Stomach (tissue), 9 donors: ENCODE data around the gene PIGR. TPM values are rescaled to one million over a fixed set of nuclear protein-coding genes. Genes with fewer than 3 reads are reported as not detected.

Experiments used
- DNase-seq, 2 donors: peaks; one replicate each; pipeline versions ENCODE4 v3.0.0 to v3.0.0-alpha.2; 2013 to 2019
- H3K27ac ChIP-seq, 5 donors: fragments of 200-600 bp in 4 of 5; sonication (generic) in 4 of 5; one replicate each; pipeline ENCODE4 v1.5.1; 2013 to 2019; ENCODE audit warnings: mild to moderate bottlenecking in 1 of 5, moderate library complexity in 1 of 5
- H3K27me3 ChIP-seq, 3 donors: fragments of 200-600 bp; sonication (generic); one replicate each; pipeline ENCODE4 v1.5.1; 2017 to 2019; ENCODE audit warnings: mixed run types in 1 of 3
- H3K36me3 ChIP-seq, 4 donors: fragments of 200-600 bp; sonication (generic); 1 replicate in 3 of 4; 2 replicates in 1 of 4; pipeline ENCODE4 v1.5.1; 2016 to 2019
- H3K4me1 ChIP-seq, 4 donors: fragments of 200-600 bp; sonication (generic); one replicate each; pipeline ENCODE4 v1.5.1; 2016 to 2019
- H3K4me3 ChIP-seq, 4 donors: fragments of 200-600 bp; sonication (generic) in 3 of 4; one replicate each; pipeline ENCODE4 v1.5.1; 2016 to 2019; ENCODE audit warnings: mild to moderate bottlenecking in 1 of 4
- H3K9me3 ChIP-seq, 4 donors: fragments of 200-600 bp; sonication (generic); one replicate each; pipeline ENCODE4 v1.5.1; 2016 to 2019
- EP300 ChIP-seq: sonication (generic); formaldehyde crosslinking; IDR thresholded peaks from one replicate; pipeline ENCODE4 v1.6.1; 2017; ENCODE audit warnings: antibody characterized with exemption
- POLR2A ChIP-seq, 4 donors: fragments of 450-650 bp; IDR thresholded peaks; one replicate each; pipeline ENCODE4 v1.6.1; 2016; ENCODE audit warnings: antibody characterized with exemption in 4 of 4, control low read depth in 2 of 4, mild to moderate bottlenecking in 1 of 4, moderate library complexity in 1 of 4
- POLR2AphosphoS5 ChIP-seq, 3 donors: sonication (generic); formaldehyde crosslinking; IDR thresholded peaks; one replicate each; pipeline ENCODE4 v1.6.1; 2016; ENCODE audit warnings: antibody characterized with exemption in 3 of 3
- WGBS, 5 donors: extraction: QIAGEN DNeasy Blood & Tissue Kit in 3 of 5; methylation state at CpG; one replicate each; pipeline versions ENCODE4 v1.1.5 to v1.1.7; 2013 to 2018; 5-methylcytosine and 5-hydroxymethylcytosine counted together
- intact Hi-C: fragments of 100-400 bp; cut with DNase I; formaldehyde crosslinking; loops from one replicate; pipeline ENCODE4 v1.15.1; 2023; ENCODE audit warnings: low total_unique reads
- polyA plus RNA-seq, 3 donors: library from polyadenylated mRNA; stranded (reverse); fragments of 200-250 nt; gene quantifications; one replicate each; pipeline ENCODE4 v1.2.3, GENCODE V29; 2013
- total RNA-seq, 5 donors: library from RNA; depleted of rRNA; stranded (reverse); fragments of >200 nt; gene quantifications; one replicate each; pipeline versions ENCODE4 v1.1.0 to v1.2.3, GENCODE V29; 2014 to 2016
- TF ChIP-seq, protein P1 (sequence below), 7 experiments: fragments of 450-650 bp in 4 of 7; fragments of 200-600 bp in 3 of 7; sonication (generic) in 3 of 7; IDR thresholded peaks; one replicate each; pipeline ENCODE4 v1.5.1; 2016 to 2019; ENCODE audit warnings: antibody characterized with exemption in 7 of 7, control low read depth in 2 of 7, mild to moderate bottlenecking in 1 of 7
- donor health status: healthy with polysubstance abuse.
- donor health status: Bipolar disorder and iron deficiency.
- donor health status: healthy.

Gene PIGR
- total and polyA plus RNA-seq, 8 donors, result 6.3 to 3,112 (median 163) TPM

DNA sequence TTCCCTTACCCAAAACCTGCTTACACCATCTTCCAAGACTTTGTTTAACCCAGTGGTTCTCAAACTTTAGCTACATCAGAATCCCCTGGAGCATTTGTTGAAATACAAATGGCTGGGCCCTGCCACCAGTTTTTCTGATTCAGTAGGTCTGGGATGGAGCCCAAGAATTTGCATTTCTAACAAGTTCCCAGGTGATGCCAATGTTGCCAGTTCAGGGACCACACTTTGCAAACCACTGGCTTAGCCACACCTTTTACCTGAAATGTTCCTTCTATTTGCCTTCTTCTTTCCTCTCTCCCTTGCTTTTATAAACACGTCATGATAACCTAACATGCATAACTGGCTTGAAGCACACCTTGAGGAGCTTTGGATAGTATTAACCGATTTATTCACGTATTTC, 40.1 kb upstream of the PIGR start:
- Histone ChIP-seq H3K4me1 (peaks cover 0 to 13% (median 5%) of the 10 kb centered on the region in 4 donors), H3K27me3 (no peaks in the 10 kb centered on the region), H3K36me3 (no peaks in the 10 kb centered on the region), H3K27ac (peak overlapping the region in 2 of 5 donors; percentile 24 to 54), H3K9me3 (no peaks in the 10 kb centered on the region), H3K4me3 (no peak overlapping the region)
- intact Hi-C loops, result no loop called here
- no peak for DNase-seq
- WGBS, 5 donors, result 32 to 61% (median 44%) methylated on average over 3 of the region's 3 CpGs
- TF ChIP-seq, protein P1, sequence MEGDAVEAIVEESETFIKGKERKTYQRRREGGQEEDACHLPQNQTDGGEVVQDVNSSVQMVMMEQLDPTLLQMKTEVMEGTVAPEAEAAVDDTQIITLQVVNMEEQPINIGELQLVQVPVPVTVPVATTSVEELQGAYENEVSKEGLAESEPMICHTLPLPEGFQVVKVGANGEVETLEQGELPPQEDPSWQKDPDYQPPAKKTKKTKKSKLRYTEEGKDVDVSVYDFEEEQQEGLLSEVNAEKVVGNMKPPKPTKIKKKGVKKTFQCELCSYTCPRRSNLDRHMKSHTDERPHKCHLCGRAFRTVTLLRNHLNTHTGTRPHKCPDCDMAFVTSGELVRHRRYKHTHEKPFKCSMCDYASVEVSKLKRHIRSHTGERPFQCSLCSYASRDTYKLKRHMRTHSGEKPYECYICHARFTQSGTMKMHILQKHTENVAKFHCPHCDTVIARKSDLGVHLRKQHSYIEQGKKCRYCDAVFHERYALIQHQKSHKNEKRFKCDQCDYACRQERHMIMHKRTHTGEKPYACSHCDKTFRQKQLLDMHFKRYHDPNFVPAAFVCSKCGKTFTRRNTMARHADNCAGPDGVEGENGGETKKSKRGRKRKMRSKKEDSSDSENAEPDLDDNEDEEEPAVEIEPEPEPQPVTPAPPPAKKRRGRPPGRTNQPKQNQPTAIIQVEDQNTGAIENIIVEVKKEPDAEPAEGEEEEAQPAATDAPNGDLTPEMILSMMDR (IDR thresholded peaks at IDR 0.05), result no peak
- peak in 2 of 3 donors; percentile 18 to 35 for TF ChIP-seq POLR2AphosphoS5 (IDR thresholded peaks at IDR 0.05)
- no peak for TF ChIP-seq POLR2A (IDR thresholded peaks at IDR 0.05)
- TF ChIP-seq EP300, result no peak

DNA sequence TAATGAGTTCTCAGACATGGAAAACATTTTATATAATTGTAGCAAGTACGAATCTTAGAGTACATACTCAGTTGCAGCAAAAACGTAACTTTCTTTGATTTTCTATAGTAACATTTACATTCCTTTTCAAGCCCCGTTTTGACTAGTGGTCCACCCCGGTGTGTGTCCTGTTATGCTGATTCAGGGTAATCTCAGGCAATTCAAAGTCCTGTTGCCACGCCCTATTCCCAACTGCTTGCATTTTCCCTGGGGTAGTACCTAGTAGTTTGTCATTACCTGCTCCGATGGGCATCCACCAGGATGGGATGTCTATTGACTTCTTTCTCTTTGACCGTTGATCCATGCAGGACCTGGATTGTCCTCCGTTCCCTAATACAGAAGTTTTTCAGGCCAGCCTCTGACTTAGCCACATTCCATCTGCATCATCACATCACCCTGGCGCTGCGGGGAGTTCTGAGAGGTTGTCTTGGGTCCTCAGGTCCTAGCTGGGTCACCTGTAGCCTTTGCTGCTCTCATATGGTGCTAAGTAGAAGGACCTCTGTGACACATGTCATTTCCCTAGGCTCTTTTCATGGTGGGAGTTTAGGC, 39.0 kb upstream of the PIGR start:
- H3K9me3 ChIP-seq, result no peaks in the 10 kb centered on the region
- TF ChIP-seq POLR2AphosphoS5 (IDR thresholded peaks at IDR 0.05), result no peak
- TF ChIP-seq EP300, result no peak
- TF ChIP-seq POLR2A (IDR thresholded peaks at IDR 0.05), result no peak
- TF ChIP-seq, protein P1 (IDR thresholded peaks at IDR 0.05), result no peak
- H3K27ac ChIP-seq, result no peak overlapping the region
- no peak for DNase-seq
- intact Hi-C loops, result no loop called here
- H3K27me3 ChIP-seq, result no peaks in the 10 kb centered on the region
- WGBS, 5 donors, result 68 to 73% (median 72%) methylated on average over 10 of the region's 10 CpGs
- peaks cover 0 to 13% (median 6%) of the 10 kb centered on the region in 4 donors for H3K4me1 ChIP-seq
- H3K4me3 ChIP-seq, result no peak overlapping the region
- no peaks in the 10 kb centered on the region for H3K36me3 ChIP-seq

DNA sequence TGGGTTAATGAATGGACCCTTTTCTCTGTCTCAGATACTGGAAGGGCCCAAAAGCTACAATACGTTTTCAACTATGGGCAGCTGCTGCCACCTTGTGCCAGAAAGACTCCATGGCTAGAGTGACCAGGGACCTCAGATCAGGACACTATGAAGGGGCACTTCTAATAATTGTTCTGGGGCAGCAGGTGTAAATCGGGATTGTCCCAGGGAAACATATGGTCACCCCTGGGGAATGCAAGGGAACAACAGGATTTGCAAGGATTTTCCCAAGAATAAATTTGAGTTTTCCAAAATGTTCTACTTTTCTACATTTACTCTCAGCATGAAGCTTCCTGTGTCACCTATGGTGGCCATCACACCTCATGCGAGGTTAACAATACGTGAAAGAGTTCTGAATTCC, 36.0 kb upstream of the PIGR start:
- intact Hi-C loops, result no loop called here
- no peak overlapping the region for H3K4me3 ChIP-seq

DNA sequence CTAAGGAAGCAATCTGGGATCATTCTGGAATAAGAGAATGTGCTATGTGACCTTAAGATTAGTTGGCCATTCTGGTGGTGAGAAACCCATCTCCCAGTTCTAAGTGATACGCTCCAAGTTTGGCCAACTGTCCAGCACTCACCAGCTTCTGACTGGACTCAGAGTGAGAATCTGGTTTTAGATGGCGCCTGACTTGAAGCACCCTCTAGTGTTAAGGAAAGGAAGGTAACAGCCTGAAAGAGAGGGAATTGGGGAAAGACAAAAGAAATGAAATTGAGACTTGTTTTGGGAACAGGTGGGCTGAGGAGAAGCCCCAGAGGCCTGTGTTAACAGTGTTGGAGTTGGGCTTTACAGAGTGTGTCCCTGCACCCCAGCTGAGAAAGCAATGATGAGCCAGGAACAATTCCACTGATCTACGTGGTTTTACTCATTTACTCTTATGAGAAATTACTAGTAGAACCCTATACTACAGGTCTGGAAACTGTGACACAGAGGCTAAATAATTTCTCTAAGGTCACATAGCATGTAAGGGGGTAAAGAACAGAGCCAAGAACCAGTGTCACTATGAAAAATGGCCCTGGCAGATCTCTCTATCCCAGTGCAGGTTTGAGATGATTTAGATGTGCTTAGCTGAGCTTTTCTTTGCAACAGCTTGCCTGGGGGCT, 33.2 kb upstream of the PIGR start:
- no peak overlapping the region for H3K27ac ChIP-seq
- peaks cover 0 to 11% (median 0%) of the 10 kb centered on the region in 4 donors for H3K4me1 ChIP-seq
- no peak for TF ChIP-seq EP300
- TF ChIP-seq POLR2A (IDR thresholded peaks at IDR 0.05), result no peak
- TF ChIP-seq, protein P1 (IDR thresholded peaks at IDR 0.05), result peak in 4 of 7 experiments; percentile 29 to 74 (median 65)
- no peak for TF ChIP-seq POLR2AphosphoS5 (IDR thresholded peaks at IDR 0.05)
- H3K4me3 ChIP-seq, result no peak overlapping the region
- intact Hi-C loops, result no loop called here
- peak in 1 of 2 donors; percentile 36 for DNase-seq
- WGBS, 5 donors, result 47 to 77% (median 62%) methylated on average over 3 of the region's 3 CpGs
- H3K36me3 ChIP-seq, result no peaks in the 10 kb centered on the region
- no peaks in the 10 kb centered on the region for H3K9me3 ChIP-seq
- no peaks in the 10 kb centered on the region for H3K27me3 ChIP-seq

More for the DNA sequence above, 36.0 kb upstream of the PIGR start:
- 17 to 32% (median 26%) methylated on average over 4 of the region's 4 CpGs for WGBS, 5 donors
- no peaks in the 10 kb centered on the region for H3K27me3 ChIP-seq
- peaks cover 0 to 20% (median 6%) of the 10 kb centered on the region in 4 donors for H3K4me1 ChIP-seq
- H3K36me3 ChIP-seq, result no peaks in the 10 kb centered on the region
- DNase-seq, result peak; percentile 77 to 84
- H3K27ac ChIP-seq, result no peak overlapping the region
- H3K9me3 ChIP-seq, result no peaks in the 10 kb centered on the region
- peak in 1 of 3 donors; percentile 35 for TF ChIP-seq POLR2AphosphoS5 (IDR thresholded peaks at IDR 0.05)
- TF ChIP-seq POLR2A (IDR thresholded peaks at IDR 0.05), result no peak
- TF ChIP-seq, protein P1 (IDR thresholded peaks at IDR 0.05), result peak in 4 of 7 experiments; percentile 31 to 76 (median 58)
- TF ChIP-seq EP300, result no peak
